ENCODE data around the gene DUXB.

DUXB gene

GRCh38 chr16:75682308-75682707, 19.0 kb downstream of the DUXB start:
- DNase-seq = no peak
- Histone ChIP-seq H3K4me1 (ENCODE audit: control insufficient read depth, low read depth, low read length) (no peaks in the 10 kb centered on the region), H3K27me3 (ENCODE audit: insufficient read depth, low read length, poor library complexity) (no peaks in the 10 kb centered on the region), H3K4me3 (ENCODE audit: low read length) (no peak overlapping the region), H4K8ac (ENCODE audit: low read depth, low read length) (no peak overlapping the region), H3K79me1 (ENCODE audit: low read length) (no peaks in the 10 kb centered on the region), H3K23ac (ENCODE audit: low read length) (no peak overlapping the region), H2BK15ac (replicated peaks; ENCODE audit: low read depth) (no peak overlapping the region), H3K18ac (ENCODE audit: low read length) (no peak overlapping the region), H3K36me3 (ENCODE audit: control insufficient read depth, insufficient read depth, low read length) (no peaks in the 10 kb centered on the region), H3K79me2 (ENCODE audit: control insufficient read depth, insufficient read depth, low read length) (no peaks in the 10 kb centered on the region), H3K27ac (ENCODE audit: low read depth, low read length) (no peak overlapping the region), H3K56ac (ENCODE audit: low read length) (no peak overlapping the region), H3K9ac (ENCODE audit: low read length) (no peak overlapping the region), H4K5ac (ENCODE audit: low read length) (no peak overlapping the region), H2BK120ac (ENCODE audit: low read depth, low read length) (no peak overlapping the region), H2BK5ac (ENCODE audit: low read length) (no peak overlapping the region), H3K4me2 (ENCODE audit: low read length) (no peak overlapping the region), H2AK5ac (ENCODE audit: low read length) (no peak overlapping the region), H3K4ac (ENCODE audit: low read depth, low read length) (no peak overlapping the region)
- WGBS (ENCODE audit: extremely low coverage, insufficient coverage, low lambda C conversion rate) = no CpG with 5 or more reads among the region's 14 CpGs

- H3K36me3 ChIP-seq (ENCODE audit: control insufficient read depth, insufficient read depth, low read length) = no peaks in the 10 kb centered on the region
- no peak overlapping the region for H4K8ac ChIP-seq (ENCODE audit: low read depth, low read length)
- H3K56ac ChIP-seq (ENCODE audit: low read length) = no peak overlapping the region
- H3K4ac ChIP-seq (ENCODE audit: low read depth, low read length) = no peak overlapping the region
- no peak overlapping the region for H3K27ac ChIP-seq (ENCODE audit: low read depth, low read length)
- no peaks in the 10 kb centered on the region for H3K4me1 ChIP-seq (ENCODE audit: control insufficient read depth, low read depth, low read length)
- no peaks in the 10 kb centered on the region for H3K79me1 ChIP-seq (ENCODE audit: low read length)
- no peak for DNase-seq
- H2BK15ac ChIP-seq (replicated peaks; ENCODE audit: low read depth) = no peak overlapping the region
- H3K9ac ChIP-seq (ENCODE audit: low read length) = no peak overlapping the region
- no peak overlapping the region for H2AK5ac ChIP-seq (ENCODE audit: low read length)
- H3K4me2 ChIP-seq (ENCODE audit: low read length) = no peak overlapping the region
- no peaks in the 10 kb centered on the region for H3K27me3 ChIP-seq (ENCODE audit: insufficient read depth, low read length, poor library complexity)
- WGBS (ENCODE audit: extremely low coverage, insufficient coverage, low lambda C conversion rate) = no CpG with 5 or more reads among the region's 5 CpGs
- no peak overlapping the region for H3K23ac ChIP-seq (ENCODE audit: low read length)
- H2BK5ac ChIP-seq (ENCODE audit: low read length) = no peak overlapping the region
- no peak overlapping the region for H2BK120ac ChIP-seq (ENCODE audit: low read depth, low read length)
- no peak overlapping the region for H3K4me3 ChIP-seq (ENCODE audit: low read length)
- no peak overlapping the region for H4K5ac ChIP-seq (ENCODE audit: low read length)
- H3K18ac ChIP-seq (ENCODE audit: low read length) = no peak overlapping the region
- no peaks in the 10 kb centered on the region for H3K79me2 ChIP-seq (ENCODE audit: control insufficient read depth, insufficient read depth, low read length)
Observed at GRCh38 chr16:75679366-75679765, 21.9 kb downstream of the DUXB start.

GRCh38 chr16:75676909-75677308, 24.4 kb downstream of the DUXB start, which contains the start of gene CPHXL2:
TSS of gene CPHXL2 (minus strand) at chr16:75677009. CDS start at chr16:75676999, 10 bp downstream.
- Histone ChIP-seq H3K4me2 (ENCODE audit: low read length) (no peak within 1 kb of the TSS), H3K9ac (ENCODE audit: low read length) (no peak within 1 kb of the TSS), H3K4me3 (ENCODE audit: low read length) (no peak within 1 kb of the TSS), H3K36me3 (ENCODE audit: control insufficient read depth, insufficient read depth, low read length) (no peaks in the 10 kb centered on the region), H3K4me1 (ENCODE audit: control insufficient read depth, low read depth, low read length) (no peaks in the 10 kb centered on the region), H2BK15ac (replicated peaks; ENCODE audit: low read depth) (no peak within 1 kb of the TSS), H2BK5ac (ENCODE audit: low read length) (no peak within 1 kb of the TSS), H3K27me3 (ENCODE audit: insufficient read depth, low read length, poor library complexity) (no peaks in the 10 kb centered on the region), H3K18ac (ENCODE audit: low read length) (no peak within 1 kb of the TSS), H2AK5ac (ENCODE audit: low read length) (no peak within 1 kb of the TSS), H3K27ac (ENCODE audit: low read depth, low read length) (no peak within 1 kb of the TSS), H3K79me1 (ENCODE audit: low read length) (no peaks in the 10 kb centered on the region), H4K5ac (ENCODE audit: low read length) (no peak within 1 kb of the TSS), H3K23ac (ENCODE audit: low read length) (no peak within 1 kb of the TSS), H4K8ac (ENCODE audit: low read depth, low read length) (no peak within 1 kb of the TSS), H3K4ac (ENCODE audit: low read depth, low read length) (no peak within 1 kb of the TSS), H2BK120ac (ENCODE audit: low read depth, low read length) (no peak within 1 kb of the TSS), H3K56ac (ENCODE audit: low read length) (no peak within 1 kb of the TSS), H3K79me2 (ENCODE audit: control insufficient read depth, insufficient read depth, low read length) (no peaks in the 10 kb centered on the region)
- DNase-seq = no peak
- WGBS (ENCODE audit: extremely low coverage, insufficient coverage, low lambda C conversion rate) = no CpG with 5 or more reads among the region's 4 CpGs

GRCh38 chr16:75667503-75667902, 33.8 kb downstream of the DUXB start:
- H3K36me3 ChIP-seq (ENCODE audit: control insufficient read depth, insufficient read depth, low read length) = no peaks in the 10 kb centered on the region
- no peaks in the 10 kb centered on the region for H3K79me1 ChIP-seq (ENCODE audit: low read length)
- no peak overlapping the region for H2BK15ac ChIP-seq (replicated peaks; ENCODE audit: low read depth)
- H4K5ac ChIP-seq (ENCODE audit: low read length) = no peak overlapping the region
- no peak overlapping the region for H3K56ac ChIP-seq (ENCODE audit: low read length)
- no peak for DNase-seq
- no peak overlapping the region for H3K4ac ChIP-seq (ENCODE audit: low read depth, low read length)
- H3K4me2 ChIP-seq (ENCODE audit: low read length) = no peak overlapping the region
- H3K4me3 ChIP-seq (ENCODE audit: low read length) = no peak overlapping the region
- no peak overlapping the region for H4K8ac ChIP-seq (ENCODE audit: low read depth, low read length)
- H3K27ac ChIP-seq (ENCODE audit: low read depth, low read length) = no peak overlapping the region
- no peaks in the 10 kb centered on the region for H3K4me1 ChIP-seq (ENCODE audit: control insufficient read depth, low read depth, low read length)
- H2BK5ac ChIP-seq (ENCODE audit: low read length) = no peak overlapping the region
- H3K27me3 ChIP-seq (ENCODE audit: insufficient read depth, low read length, poor library complexity) = no peaks in the 10 kb centered on the region
- no peak overlapping the region for H3K23ac ChIP-seq (ENCODE audit: low read length)
- no peak overlapping the region for H2BK120ac ChIP-seq (ENCODE audit: low read depth, low read length)
- no peak overlapping the region for H2AK5ac ChIP-seq (ENCODE audit: low read length)
- no peak overlapping the region for H3K9ac ChIP-seq (ENCODE audit: low read length)
- no peak overlapping the region for H3K18ac ChIP-seq (ENCODE audit: low read length)
- no peaks in the 10 kb centered on the region for H3K79me2 ChIP-seq (ENCODE audit: control insufficient read depth, insufficient read depth, low read length)

GRCh38 chr16:75660726-75661302, 40.4 kb downstream of the DUXB start:
- H3K4me2 ChIP-seq (ENCODE audit: low read length) = no peak overlapping the region

GRCh38 chr16:75660321-75660720, 40.9 kb downstream of the DUXB start:
- no peak overlapping the region for H3K4ac ChIP-seq (ENCODE audit: low read depth, low read length)
- no peak overlapping the region for H3K4me3 ChIP-seq (ENCODE audit: low read length)
- H3K79me2 ChIP-seq (ENCODE audit: control insufficient read depth, insufficient read depth, low read length) = no peaks in the 10 kb centered on the region
- H2BK120ac ChIP-seq (ENCODE audit: low read depth, low read length) = no peak overlapping the region
- peaks cover 2% of the 10 kb centered on the region for H3K79me1 ChIP-seq (ENCODE audit: low read length)
- no peak overlapping the region for H3K23ac ChIP-seq (ENCODE audit: low read length)
- no peak overlapping the region for H3K9ac ChIP-seq (ENCODE audit: low read length)
- DNase-seq = no peak
- no peaks in the 10 kb centered on the region for H3K36me3 ChIP-seq (ENCODE audit: control insufficient read depth, insufficient read depth, low read length)
- no peak overlapping the region for H3K18ac ChIP-seq (ENCODE audit: low read length)
- no peaks in the 10 kb centered on the region for H3K27me3 ChIP-seq (ENCODE audit: insufficient read depth, low read length, poor library complexity)
- H3K4me1 ChIP-seq (ENCODE audit: control insufficient read depth, low read depth, low read length) = no peaks in the 10 kb centered on the region
- H4K8ac ChIP-seq (ENCODE audit: low read depth, low read length) = no peak overlapping the region
- H2BK5ac ChIP-seq (ENCODE audit: low read length) = no peak overlapping the region
- no peak overlapping the region for H4K5ac ChIP-seq (ENCODE audit: low read length)
- no peak overlapping the region for H3K56ac ChIP-seq (ENCODE audit: low read length)
- no CpG with 5 or more reads among the region's 6 CpGs for WGBS (ENCODE audit: extremely low coverage, insufficient coverage, low lambda C conversion rate)
- no peak overlapping the region for H3K4me2 ChIP-seq (ENCODE audit: low read length)
- no peak overlapping the region for H3K27ac ChIP-seq (ENCODE audit: low read depth, low read length)
- H2AK5ac ChIP-seq (ENCODE audit: low read length) = no peak overlapping the region
- no peak overlapping the region for H2BK15ac ChIP-seq (replicated peaks; ENCODE audit: low read depth)

More at GRCh38 chr16:75660726-75661302, 40.4 kb downstream of the DUXB start:
- no peak overlapping the region for H3K27ac ChIP-seq (ENCODE audit: low read depth, low read length)
- WGBS (ENCODE audit: extremely low coverage, insufficient coverage, low lambda C conversion rate) = no CpG with 5 or more reads among the region's 4 CpGs
- no peak overlapping the region for H2BK15ac ChIP-seq (replicated peaks; ENCODE audit: low read depth)
- H3K9ac ChIP-seq (ENCODE audit: low read length) = no peak overlapping the region
- H3K56ac ChIP-seq (ENCODE audit: low read length) = no peak overlapping the region
- H3K4me1 ChIP-seq (ENCODE audit: control insufficient read depth, low read depth, low read length) = no peaks in the 10 kb centered on the region
- no peaks in the 10 kb centered on the region for H3K27me3 ChIP-seq (ENCODE audit: insufficient read depth, low read length, poor library complexity)
- H4K8ac ChIP-seq (ENCODE audit: low read depth, low read length) = no peak overlapping the region
- H3K18ac ChIP-seq (ENCODE audit: low read length) = no peak overlapping the region
- peaks cover 1% of the 10 kb centered on the region for H3K79me1 ChIP-seq (ENCODE audit: low read length)
- H3K4ac ChIP-seq (ENCODE audit: low read depth, low read length) = no peak overlapping the region
- no peak overlapping the region for H3K4me3 ChIP-seq (ENCODE audit: low read length)
- no peak for DNase-seq
- H2AK5ac ChIP-seq (ENCODE audit: low read length) = no peak overlapping the region
- H3K23ac ChIP-seq (ENCODE audit: low read length) = no peak overlapping the region
- no peaks in the 10 kb centered on the region for H3K36me3 ChIP-seq (ENCODE audit: control insufficient read depth, insufficient read depth, low read length)
- H2BK5ac ChIP-seq (ENCODE audit: low read length) = no peak overlapping the region
- no peak overlapping the region for H4K5ac ChIP-seq (ENCODE audit: low read length)
- no peaks in the 10 kb centered on the region for H3K79me2 ChIP-seq (ENCODE audit: control insufficient read depth, insufficient read depth, low read length)
- H2BK120ac ChIP-seq (ENCODE audit: low read depth, low read length) = no peak overlapping the region

Data from mesendoderm (in vitro differentiated cells).